ENCODE results near the gene SLC9C1.
A peak's percentile ranks its signal among the peaks of the same experiment; 100 is the strongest.

Gene SLC9C1

DNA sequence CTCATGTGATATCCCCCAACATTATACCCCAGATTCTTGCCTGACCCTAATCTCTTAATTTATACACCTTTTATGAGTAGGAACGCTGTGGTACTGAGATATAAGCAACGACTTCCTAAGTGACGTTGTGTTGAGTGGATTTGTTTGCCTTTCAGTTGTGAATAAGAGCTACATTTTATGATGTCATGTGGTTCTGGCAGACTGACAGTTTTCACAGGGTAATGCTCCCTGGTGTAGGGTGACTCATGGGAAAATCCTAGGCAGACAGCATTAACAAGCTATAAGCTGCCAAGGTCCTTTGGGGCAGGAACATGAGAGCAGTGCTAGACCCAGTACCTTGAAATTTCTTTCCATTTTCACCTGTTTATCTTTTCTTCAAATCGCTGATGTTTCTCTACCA is 196.6 kb downstream of the SLC9C1 start:
- peak; percentile 100 for DNase-seq

DNA sequence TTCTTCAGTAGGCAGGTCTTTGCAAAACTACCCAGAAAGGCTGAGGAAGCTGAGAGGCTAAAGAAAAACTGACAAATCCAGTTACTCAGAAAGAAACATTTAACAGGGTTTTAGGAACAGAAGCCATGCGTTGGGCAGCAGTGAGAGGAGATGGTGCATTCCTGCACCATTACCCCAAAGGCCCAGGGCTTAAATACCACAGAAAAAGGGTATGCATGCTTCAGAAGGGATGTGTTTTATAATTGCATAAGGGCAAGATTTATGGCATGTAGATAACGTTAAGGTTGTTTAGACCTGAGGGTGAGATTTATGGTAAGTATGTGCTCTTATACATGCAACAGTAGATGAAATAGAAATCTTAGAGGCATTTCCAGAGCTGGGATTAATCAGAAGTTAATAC is 197.8 kb downstream of the SLC9C1 start:
- peak; percentile 77 for DNase-seq

DNA sequence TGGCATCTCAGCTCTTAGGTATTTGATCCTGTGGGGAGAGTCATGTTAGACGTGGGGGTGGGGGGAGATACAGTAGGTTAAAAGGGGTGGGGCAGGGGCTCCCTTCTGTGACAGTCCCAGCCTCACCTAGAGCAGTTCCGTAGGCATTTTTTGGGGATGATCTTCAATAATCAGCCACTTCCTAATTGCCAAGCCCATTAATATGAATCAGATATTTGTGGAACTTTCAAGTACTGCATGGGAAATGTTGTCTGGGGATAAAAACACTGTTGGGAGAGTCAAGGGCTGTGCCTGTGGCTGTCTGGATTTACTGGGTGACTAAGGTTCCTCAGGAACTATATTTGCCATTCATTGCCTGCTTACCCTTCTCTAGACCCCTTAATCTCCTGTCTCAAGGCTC is 198.3 kb downstream of the SLC9C1 start:
- no peak for DNase-seq

DNA sequence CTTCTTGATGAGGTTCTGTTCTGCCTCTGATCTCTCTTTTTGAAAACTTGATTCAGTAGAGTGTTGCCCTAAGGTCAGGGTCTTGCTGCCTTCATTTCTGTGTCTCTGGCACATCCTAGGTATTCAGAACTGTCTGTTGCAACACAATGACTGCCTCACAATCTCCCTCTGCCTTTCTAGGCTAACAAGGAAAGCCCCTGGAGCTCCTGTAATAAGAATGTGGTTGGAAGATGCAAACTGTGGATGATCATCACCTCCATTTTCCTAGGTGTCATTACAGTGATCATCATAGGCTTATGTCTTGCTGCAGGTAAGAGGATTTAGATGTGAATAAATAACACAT is 200.9 kb downstream of the SLC9C1 start:
- DNase-seq, result no peak

- DNase-seq, result peak; percentile 42
Observed at GRCh38 chr3:112092496-112093179, 201.4 kb downstream of the SLC9C1 start.

GRCh38 chr3:112090887-112091586 is 203.0 kb downstream of the SLC9C1 start:
- DNase-seq, result no peak
